GM21360 (cell line): ENCODE data around the gene NR1D2.
"Not testable (repeated sequence)": the region's sequence is repeated elsewhere in the genome, so short reads cannot be mapped to it uniquely, and the experiment has no call there.

Experiments
- ATAC-seq: cut with Tn5 transposase; IDR thresholded peaks from one replicate; pipeline ENCODE4 v1.9.1; 2021; ENCODE audit warnings: mild to moderate bottlenecking, moderate library complexity; ENCODE audit not compliant: unreplicated experiment

Gene NR1D2

DNA sequence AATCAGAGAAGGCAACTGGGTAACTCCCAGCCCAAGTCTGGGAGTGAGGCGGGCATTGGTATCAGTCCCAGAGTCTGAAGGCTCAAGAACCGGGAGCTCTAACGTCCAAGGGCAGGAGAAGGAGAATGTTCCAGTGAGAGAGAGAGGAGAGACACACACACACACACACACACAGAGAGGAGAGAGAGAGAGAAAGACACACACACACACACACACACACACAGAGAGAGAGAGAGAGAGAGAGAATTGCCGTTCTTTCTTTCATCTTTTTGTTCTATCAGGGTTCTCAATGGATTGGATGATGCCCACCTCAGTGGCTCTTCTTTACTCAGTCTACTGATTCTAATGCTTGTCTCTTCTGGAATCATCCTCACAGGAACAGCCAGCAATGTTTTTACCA, 57.0 kb downstream of the NR1D2 start:
- no peak for ATAC-seq

GRCh38 chr3:24003466-24003865, 58.4 kb downstream of the NR1D2 start:
- ATAC-seq = no peak

GRCh38 chr3:24004171-24004938, 59.3 kb downstream of the NR1D2 start:
- ATAC-seq = peak; percentile 83

DNA sequence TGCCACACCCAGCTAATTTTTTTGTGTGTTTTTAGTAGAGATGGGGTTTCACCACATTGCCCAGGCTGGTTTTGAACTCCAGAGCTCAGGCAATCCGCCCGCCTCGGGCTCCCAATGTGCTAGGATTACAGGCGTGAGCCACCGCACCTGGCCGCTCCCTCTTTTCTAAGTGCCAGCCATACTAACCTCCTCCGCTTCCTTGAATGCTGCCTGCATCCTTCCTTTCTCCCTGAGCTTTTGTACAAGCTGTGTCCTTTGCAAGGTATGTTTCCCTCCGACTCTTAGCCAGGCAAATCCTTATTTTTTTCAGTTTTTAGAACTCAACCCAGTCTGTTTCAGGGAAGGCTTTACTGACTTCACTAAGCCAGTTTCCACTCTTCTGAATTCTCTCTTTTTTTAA, 60.6 kb downstream of the NR1D2 start:
- no peak for ATAC-seq

DNA sequence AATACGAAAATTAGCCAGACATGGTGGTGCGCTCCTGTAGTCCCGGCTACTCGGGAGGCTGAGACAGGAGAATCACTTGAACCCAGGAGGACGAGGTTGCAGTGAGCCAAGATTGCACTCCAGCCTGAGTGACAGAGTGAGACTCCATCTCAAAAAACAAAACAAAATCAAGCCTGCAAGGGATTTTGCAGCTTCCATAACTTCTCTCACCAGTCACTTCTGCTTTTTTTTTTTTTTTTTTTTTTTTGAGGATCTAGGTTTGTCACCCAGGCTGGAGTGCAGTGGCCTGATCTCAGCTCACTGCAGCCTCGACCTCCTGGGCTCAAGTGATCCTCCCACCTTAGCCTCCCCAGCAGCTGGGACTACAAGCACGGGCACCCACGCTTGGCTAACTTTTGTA, 65.7 kb downstream of the NR1D2 start:
- not testable (repeated sequence) for ATAC-seq

- ATAC-seq = peak; percentile 71
Observed at GRCh38 chr3:24012589-24013269, 67.6 kb downstream of the NR1D2 start.

DNA sequence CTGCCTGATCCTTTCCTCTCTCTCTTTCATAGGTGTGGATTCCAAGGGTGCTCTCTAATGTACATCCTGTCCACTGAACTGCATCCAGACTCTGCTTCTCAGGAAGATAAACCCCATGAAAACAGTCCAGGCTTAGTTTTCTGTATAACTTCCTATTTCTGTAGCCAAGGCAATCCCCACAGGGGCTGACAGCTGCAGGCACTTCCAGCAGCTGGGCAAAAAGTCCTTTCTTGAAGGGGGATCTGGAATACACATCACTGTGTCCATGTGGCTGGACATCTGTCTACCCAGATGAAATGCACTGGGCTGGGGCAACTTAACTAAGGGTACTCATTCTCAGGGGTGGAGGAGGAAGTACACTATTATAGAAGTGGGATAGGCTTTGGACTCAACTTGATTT, 72.2 kb downstream of the NR1D2 start:
- no peak for ATAC-seq

GRCh38 chr3:24018784-24019570, 73.9 kb downstream of the NR1D2 start:
- ATAC-seq = no peak

DNA sequence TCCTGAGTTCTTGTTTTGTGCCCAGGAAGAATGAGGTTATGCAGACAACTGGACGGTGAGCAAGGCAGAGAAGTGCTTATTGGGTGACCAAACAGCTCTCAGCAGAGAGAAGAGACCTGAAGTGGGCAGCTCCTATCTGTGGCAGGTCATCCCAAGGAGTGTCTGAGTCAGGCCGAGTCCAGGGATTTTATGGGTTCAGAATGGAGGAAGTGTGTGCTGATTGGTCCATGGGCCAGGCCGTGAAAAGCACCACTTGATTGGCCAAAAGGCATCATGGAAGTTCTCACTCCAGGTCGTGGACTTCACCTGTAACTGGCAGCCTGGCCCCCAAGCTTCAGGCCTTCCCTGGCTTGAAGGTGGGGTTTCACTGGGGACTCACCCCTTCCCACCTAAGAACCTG, 74.5 kb downstream of the NR1D2 start:
- ATAC-seq = no peak

DNA sequence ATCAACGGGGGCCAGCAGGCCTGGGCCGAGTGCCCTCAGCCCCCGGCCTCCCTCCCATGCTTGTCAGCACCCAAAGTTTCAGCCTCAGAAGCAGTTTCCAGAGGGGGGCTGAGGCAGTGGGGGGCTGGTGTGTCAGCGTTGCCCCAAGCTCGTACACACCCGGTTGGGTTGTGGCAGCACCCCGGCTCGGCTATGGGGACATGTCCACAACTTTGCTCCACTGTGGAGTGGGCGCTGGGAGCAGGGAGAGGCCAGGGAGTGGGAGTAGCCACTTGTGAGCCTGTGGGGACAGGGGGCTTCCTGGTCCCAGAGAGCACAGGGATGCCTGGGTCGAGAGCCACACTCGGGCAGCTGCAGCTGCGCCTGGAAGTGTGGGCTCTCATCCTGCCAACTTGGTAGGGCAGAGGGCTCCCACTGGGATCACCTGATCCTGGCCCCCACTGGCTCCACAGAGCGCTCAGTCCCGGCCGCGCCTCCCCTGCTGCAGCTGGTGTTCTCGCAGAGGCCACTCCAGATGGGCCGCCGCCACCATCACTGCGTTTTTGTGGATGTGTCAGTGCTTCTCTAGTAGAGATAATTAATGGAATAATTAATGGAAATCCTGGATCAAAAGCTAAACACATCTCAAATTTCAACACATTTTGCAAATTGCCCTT, 75.1 kb downstream of the NR1D2 start:
- no peak for ATAC-seq

DNA sequence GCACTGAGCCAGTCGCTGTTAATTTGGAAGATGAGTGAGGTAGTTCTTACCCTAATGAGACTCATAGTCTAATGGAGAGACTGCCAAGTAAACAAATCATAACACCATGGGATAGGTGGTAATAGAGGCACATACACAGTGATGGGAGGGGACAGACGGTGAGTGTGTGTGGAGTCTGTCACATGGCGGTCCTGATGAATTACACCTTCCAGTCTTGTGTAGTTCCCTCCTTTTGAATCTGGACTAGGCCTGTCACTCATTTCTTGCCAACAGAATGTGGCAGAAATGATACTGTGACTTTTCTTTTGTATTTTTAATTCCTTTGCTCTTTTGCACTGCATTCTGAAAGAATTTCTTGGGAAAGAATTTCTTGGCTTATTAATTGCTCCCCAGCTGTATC, 78.1 kb downstream of the NR1D2 start:
- ATAC-seq = no peak

DNA sequence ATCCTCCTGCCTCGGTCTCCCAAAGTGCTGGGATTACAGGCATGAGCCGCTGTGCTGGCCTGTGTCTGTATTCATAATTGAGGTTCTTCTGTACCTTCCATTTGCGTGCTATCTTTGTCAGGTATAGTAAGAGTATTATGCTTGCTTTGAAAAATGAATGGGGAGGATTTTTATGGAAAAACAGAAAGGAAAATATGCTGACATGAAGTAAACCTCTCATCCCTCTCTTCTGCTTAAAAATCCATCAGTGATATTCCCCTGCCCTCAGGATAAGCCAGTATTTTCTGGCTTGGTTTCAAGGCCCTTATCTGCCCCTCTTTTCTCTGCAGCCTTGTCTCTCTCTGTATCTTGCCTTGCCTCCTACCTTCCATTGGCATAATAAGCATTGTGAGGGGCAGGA, 80.7 kb downstream of the NR1D2 start:
- no peak for ATAC-seq

- not testable (repeated sequence) for ATAC-seq
Observed at GRCh38 chr3:24026665-24027064, 81.6 kb downstream of the NR1D2 start.

- ATAC-seq = no peak
Observed at GRCh38 chr3:24027946-24028345, 82.9 kb downstream of the NR1D2 start.
